Effector memory CD4-positive, alpha-beta T cell (primary cell): ENCODE data around the gene BOK.

Experiments used
- DNase-seq, 3 donors: peaks; one replicate each; pipeline ENCODE4 v3.0.0-alpha.2; 2020
- H3K27ac ChIP-seq: 2 replicates; pipeline ENCODE4 v1.7.0; 2013; ENCODE audit warnings: mild to moderate bottlenecking, low read length, moderate library complexity; ENCODE audit not compliant: insufficient read depth, poor library complexity, severe bottlenecking
- H3K27me3 ChIP-seq: replicated peaks from 2 replicates; pipeline ENCODE4 v1.7.0; 2013; ENCODE audit warnings: mild to moderate bottlenecking, low read length; ENCODE audit not compliant: insufficient read depth, control insufficient read depth, poor library complexity, severe bottlenecking
- H3K36me3 ChIP-seq: 2 replicates; pipeline ENCODE4 v1.7.0; 2013; ENCODE audit warnings: mild to moderate bottlenecking, low read length, moderate library complexity; ENCODE audit not compliant: control insufficient read depth, insufficient read depth
- H3K4me1 ChIP-seq: 2 replicates; pipeline ENCODE4 v1.7.0; 2013; ENCODE audit warnings: low read length, mild to moderate bottlenecking; ENCODE audit not compliant: control insufficient read depth, insufficient read depth, poor library complexity, severe bottlenecking
- H3K4me3 ChIP-seq: 2 replicates; pipeline ENCODE4 v1.7.0; 2013; ENCODE audit warnings: low read length, low read depth, mild to moderate bottlenecking; ENCODE audit not compliant: insufficient read depth, poor library complexity, severe bottlenecking
- H3K9me3 ChIP-seq: 2 replicates; pipeline ENCODE4 v1.7.0; 2013; ENCODE audit warnings: mild to moderate bottlenecking, low read length, moderate library complexity; ENCODE audit not compliant: control insufficient read depth

BOK gene

DNA sequence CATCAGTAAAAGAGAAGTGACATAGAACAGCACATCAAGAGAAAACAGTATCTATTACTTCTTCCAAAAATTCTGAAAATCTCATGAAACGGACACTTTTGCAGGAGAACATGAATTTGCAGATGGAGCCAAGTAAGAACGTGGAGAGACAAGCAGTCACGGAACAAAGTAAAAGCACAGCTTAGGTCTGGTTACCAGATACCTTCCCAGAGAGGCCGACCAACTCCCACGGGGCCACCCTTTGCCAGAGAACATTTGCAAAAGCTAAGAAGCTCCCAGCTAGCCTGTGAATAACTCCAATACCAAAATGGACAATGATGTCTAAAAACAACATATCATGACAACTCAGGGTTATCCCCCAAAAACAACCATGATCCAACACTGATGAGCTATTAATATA lies 39.5 kb downstream of the BOK start:
- H3K4me1 ChIP-seq: no peaks in the 10 kb centered on the region
- DNase-seq: no peak
- peaks cover 31% of the 10 kb centered on the region for H3K36me3 ChIP-seq
- no peak overlapping the region for H3K27ac ChIP-seq
- H3K27me3 ChIP-seq: no peaks in the 10 kb centered on the region
- H3K9me3 ChIP-seq: no peaks in the 10 kb centered on the region
- no peak overlapping the region for H3K4me3 ChIP-seq

DNA sequence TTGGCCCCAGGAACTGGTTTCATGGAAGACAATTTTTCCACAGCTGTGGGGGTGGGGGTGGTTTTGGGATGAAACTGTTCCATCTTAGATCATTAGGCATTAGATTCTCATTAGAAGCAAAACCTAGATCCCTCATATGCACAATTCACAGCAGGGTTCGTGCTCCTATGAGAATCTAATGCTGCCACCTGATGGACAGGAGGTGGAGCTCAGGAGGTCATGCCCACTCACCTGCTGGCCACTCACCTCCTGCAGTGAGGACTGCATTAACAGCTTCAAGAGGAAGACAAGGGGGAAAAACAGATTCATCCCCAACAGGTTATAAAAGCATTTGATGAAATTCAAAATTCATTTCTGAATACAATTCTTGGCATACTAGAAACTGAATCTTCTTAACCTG lies 39.9 kb downstream of the BOK start:
- Histone ChIP-seq H3K4me3 (no peak overlapping the region), H3K27ac (no peak overlapping the region), H3K9me3 (no peaks in the 10 kb centered on the region), H3K36me3 (peaks cover 33% of the 10 kb centered on the region), H3K4me1 (no peaks in the 10 kb centered on the region), H3K27me3 (no peaks in the 10 kb centered on the region)
- no peak for DNase-seq

DNA sequence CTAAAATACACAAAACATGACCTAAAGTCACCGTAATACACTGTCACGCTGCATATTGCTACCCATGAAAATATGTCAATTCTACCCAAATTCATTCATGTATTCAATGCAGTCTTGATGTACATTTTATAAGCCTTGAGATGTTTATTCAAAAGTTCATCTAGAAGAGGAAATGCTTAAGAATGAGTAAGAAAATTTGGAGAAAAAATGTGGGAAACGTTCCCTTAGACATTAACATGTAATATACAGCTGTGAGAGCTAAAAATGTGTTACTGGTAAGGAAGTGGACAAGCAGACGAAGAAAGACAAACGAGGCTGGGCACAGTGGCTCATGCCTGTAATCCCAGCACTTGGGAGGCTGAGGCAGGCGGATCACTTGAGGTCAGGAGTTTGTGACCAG lies 41.1 kb downstream of the BOK start:
- Histone ChIP-seq H3K27ac (no peak overlapping the region), H3K4me3 (no peak overlapping the region), H3K36me3 (peaks cover 23% of the 10 kb centered on the region), H3K9me3 (no peaks in the 10 kb centered on the region), H3K27me3 (no peaks in the 10 kb centered on the region), H3K4me1 (no peaks in the 10 kb centered on the region)
- no peak for DNase-seq

DNA sequence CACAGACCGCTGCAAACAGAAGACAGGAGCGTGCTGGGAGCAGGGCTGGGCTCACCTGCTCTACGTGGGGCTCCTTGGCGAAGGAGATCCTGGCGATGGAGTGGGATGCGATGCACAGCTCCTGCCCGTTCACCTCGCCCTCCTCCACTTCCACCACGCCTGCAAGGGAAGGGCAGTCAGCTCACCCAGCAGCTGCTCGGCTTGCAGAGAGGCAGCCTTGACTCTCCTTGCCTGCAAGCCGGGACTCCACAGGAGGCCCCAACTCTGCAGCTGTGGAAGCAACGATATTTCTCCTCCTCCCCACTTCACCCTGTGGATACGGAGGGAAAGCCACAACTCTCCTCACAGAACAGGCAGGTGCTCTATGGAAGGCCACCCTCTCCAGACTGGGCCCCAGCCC lies 43.3 kb downstream of the BOK start:
- Histone ChIP-seq H3K9me3 (no peaks in the 10 kb centered on the region), H3K36me3 (peaks cover 36% of the 10 kb centered on the region), H3K4me3 (no peak overlapping the region), H3K27ac (no peak overlapping the region), H3K27me3 (no peaks in the 10 kb centered on the region), H3K4me1 (no peaks in the 10 kb centered on the region)
- no peak for DNase-seq

DNA sequence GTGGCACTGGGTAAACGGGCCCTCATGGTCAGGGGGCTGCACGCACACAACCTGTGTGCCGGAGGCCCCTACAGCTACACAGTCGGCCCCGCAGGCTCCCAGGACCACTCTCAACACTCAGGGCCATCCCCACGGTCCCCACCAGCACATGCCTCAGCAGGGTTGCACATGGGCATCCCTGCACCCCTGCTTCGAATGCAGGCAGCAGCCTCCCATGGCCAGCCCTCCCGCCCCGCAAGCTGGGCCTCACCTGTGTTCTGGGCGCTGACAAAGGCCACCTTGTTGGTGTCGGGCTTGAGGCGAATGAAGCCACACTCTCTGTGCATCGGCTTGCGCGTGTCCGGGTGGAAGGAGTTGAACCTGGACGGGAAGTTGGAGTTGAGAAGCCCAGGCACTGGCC lies 44.2 kb downstream of the BOK start:
- H3K4me1 ChIP-seq: no peaks in the 10 kb centered on the region
- H3K9me3 ChIP-seq: no peaks in the 10 kb centered on the region
- H3K4me3 ChIP-seq: no peak overlapping the region
- no peak overlapping the region for H3K27ac ChIP-seq
- H3K27me3 ChIP-seq: no peaks in the 10 kb centered on the region
- DNase-seq: no peak
- peaks cover 36% of the 10 kb centered on the region for H3K36me3 ChIP-seq

DNA sequence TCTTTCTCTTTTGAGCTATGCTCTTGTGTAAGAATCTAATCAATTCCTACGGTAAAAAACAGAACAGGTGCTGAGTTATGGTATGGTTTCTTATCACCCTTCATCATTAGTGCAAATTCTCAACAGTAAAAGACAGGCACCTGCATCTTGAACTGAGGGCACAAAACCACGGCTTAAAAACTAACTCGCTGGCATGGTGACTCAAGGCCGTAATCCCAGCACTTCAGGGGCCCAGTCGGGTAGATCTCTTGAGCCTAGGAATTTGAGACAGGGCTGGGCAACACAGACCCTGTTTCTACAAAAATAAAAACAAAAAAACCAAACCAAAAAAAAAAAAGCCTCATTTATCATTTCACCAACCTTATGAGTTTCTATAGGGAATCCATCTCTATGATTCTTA lies 45.1 kb downstream of the BOK start:
- H3K36me3 ChIP-seq: peaks cover 36% of the 10 kb centered on the region

DNA sequence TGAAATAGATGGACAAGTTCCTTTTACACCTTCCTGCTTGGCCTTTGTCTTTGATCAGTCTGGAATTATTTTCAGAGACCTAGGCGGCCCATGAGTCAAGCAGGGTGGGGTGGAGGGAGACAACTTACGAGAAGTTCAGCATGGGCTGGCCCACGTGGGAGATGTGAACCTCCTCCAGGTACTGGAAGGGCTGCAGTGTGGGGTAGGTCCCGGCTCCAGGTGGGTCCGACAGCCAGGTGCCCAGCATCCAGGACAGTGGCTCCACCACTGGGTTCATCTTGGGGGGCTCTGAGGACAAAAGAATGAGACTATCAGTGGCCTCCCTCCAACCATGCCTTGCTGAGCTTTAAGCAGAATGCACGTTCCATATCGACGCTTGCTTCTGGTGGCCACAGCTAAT lies 47.6 kb downstream of the BOK start:
- Histone ChIP-seq H3K9me3 (no peaks in the 10 kb centered on the region), H3K27me3 (no peaks in the 10 kb centered on the region), H3K4me3 (no peak overlapping the region), H3K36me3 (peaks cover 31% of the 10 kb centered on the region), H3K4me1 (peaks cover 12% of the 10 kb centered on the region), H3K27ac (no peak overlapping the region)
- DNase-seq: no peak

More for the DNA sequence above, 45.1 kb downstream of the BOK start:
- Histone ChIP-seq H3K9me3 (no peaks in the 10 kb centered on the region), H3K27ac (no peak overlapping the region), H3K4me3 (no peak overlapping the region), H3K4me1 (no peaks in the 10 kb centered on the region), H3K27me3 (no peaks in the 10 kb centered on the region)
- DNase-seq: no peak

DNA sequence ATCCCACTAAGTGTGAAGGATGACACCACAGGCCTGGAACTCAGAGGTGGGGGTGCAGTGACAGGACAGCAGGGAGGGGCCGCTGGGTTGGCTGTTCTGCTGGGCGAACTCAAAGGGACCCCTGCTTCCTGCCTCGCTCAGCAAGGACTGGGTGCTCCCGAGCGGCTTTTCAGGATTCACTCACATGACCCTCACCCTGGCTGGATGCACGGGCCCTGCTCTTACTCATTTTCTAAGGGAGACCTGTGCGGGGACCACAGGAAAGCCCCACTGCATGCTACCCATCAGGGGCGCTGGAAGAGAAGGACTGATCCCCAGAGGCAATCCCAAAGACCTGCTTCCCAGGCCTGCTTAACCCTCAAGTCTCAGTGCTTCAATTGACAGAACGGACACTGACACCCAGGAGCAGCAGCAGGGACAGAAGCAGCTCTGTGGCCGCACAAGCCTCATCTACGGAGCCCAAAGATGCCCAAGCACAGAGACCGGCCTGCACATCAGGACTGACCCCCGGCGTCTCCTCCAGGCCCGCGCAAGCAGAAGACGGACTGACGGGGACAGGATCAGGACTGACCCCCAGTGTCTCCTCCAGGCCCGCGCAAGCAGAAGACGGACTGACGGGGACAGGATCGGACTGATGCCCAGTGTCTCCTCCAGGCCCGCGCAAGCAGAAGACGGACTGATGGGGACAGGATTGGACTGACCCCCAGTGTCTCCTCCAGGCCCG lies 48.8 kb downstream of the BOK start:
- no peak for DNase-seq
- Histone ChIP-seq H3K4me1 (peaks cover 12% of the 10 kb centered on the region), H3K36me3 (peaks cover 22% of the 10 kb centered on the region), H3K9me3 (no peaks in the 10 kb centered on the region), H3K27ac (no peak overlapping the region), H3K27me3 (no peaks in the 10 kb centered on the region), H3K4me3 (no peak overlapping the region)

DNA sequence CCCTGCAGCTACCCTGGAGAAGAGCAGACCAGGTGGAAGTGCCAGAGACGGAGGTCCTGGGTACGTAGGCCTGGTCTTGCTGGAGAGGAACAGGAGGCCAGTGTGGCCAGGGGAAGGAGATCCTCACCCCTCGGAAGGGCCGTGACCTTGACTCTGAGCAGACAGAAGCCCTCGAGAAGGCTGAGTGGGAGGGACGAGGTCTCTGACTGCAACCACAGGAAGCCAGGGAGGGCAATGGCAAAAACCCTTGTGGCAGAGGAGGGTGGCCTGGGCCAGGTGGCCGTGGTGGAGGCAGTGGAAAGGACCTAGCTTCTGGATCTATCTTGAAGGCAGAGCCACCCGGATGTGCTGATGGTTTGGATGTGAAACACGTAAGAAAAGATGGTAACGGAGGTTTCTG lies 50.3 kb downstream of the BOK start:
- no peak for DNase-seq
- H3K27me3 ChIP-seq: no peaks in the 10 kb centered on the region
- H3K9me3 ChIP-seq: no peaks in the 10 kb centered on the region
- H3K4me3 ChIP-seq: no peak overlapping the region
- no peak overlapping the region for H3K27ac ChIP-seq
- H3K4me1 ChIP-seq: peaks cover 12% of the 10 kb centered on the region
- H3K36me3 ChIP-seq: peaks cover 15% of the 10 kb centered on the region

DNA sequence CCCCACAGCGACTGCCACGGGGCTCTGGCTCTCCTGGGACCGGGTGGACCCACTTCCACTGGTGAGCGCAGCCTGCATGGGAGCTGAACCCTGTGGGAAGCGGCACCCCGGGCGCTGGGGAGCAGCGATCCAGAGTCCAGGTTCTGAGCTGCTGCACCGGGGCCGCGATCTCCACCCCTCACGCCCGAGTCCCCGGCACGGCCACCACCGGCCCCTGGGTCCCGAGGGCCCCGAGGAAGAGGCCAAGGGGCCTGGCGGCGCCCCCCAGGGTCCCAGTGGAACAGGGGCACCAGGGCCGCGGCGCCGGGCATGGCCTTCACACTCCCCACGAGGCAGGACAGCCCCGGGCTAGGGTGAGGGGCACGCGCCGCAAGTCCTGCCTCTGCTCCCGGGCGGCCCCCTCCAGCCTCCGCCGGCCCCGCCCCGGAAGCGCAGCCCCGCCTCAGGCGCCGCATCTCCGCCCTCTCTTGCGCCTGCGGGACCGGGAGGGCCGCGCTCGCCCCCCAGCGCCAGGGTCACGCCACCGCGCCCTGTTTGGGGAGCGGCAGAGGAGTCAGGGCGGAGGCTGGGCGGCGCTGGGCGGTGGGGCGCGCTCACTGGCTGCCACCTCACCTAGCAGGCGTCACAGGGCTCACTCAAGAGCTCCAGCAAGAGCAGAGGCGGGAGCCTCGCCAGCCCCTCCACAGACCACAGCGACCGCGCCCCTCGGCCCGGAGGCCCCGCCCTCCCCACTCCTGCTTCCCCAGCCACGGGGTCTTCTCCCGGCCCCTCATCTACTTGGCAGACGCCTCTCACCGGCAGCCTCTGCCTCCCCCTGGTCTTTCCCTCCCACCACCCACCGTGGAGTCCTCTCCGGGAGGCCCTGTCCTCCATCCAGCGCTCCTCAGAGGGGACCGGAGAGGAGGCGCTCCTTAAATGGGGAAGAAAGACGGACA lies 51.6 kb downstream of the BOK start:
- Histone ChIP-seq H3K27me3 (no peaks in the 10 kb centered on the region), H3K4me3 (peak overlapping the region; percentile 53), H3K4me1 (peaks cover 12% of the 10 kb centered on the region), H3K9me3 (no peaks in the 10 kb centered on the region), H3K36me3 (peaks cover 13% of the 10 kb centered on the region), H3K27ac (peak overlapping the region; percentile 25)
- DNase-seq: peak; percentile 80 to 85 (median 85)
